PC-3 (cell line): ENCODE results near the gene CSMD2.

ENCODE experiments used
- CTCF ChIP-seq: fragments of 300-600 bp; sonication (generic); conservative IDR thresholded peaks from 2 replicates; pipeline ENCODE4 v1.5.1; 2017; ENCODE audit warnings: antibody characterized with exemption, low read depth, mild to moderate bottlenecking, low read length
- EZH2 ChIP-seq: fragments of 300-600 bp; sonication (generic); IDR thresholded peaks from one replicate; pipeline ENCODE4 v1.6.1; 2017; ENCODE audit warnings: antibody characterized with exemption, mild to moderate bottlenecking, low read length; ENCODE audit not compliant: unreplicated experiment

- no peak for TF ChIP-seq CTCF
- no peak for TF ChIP-seq EZH2
Measured at GRCh38 chr1:33468531-33468930, 696.5 kb downstream of the CSMD2 start.
